Activated T-cell treated with anti-CD3 and anti-CD28 coated beads, Interleukin-2, amount 50 U/mL, for 48 hours (primary cell): ENCODE measurements around the gene ADAM22.

ENCODE experiments used
- DNase-seq, 2 experiments: peaks; one replicate each; pipeline ENCODE4 v3.0.0-alpha.2; 2020

The ADAM22 gene

DNA sequence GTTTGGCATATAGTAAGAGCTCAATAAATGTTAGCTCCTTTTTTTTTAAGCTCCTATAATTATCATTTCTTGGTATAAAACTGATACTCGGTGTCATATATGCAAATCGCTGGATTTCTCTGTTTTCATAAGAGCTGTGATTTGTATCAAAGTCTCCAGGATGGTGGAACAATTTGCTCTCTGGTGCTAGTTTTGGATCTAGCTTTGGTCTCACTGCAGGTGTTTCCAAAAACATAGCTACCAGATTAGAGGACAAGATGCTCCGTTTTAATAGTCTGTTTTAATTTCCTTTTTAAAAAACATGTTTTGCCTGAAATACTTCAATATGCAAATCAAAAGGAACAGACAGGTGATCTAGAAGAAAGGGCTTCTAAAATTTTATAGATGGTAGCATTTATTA, 25.3 kb downstream of the ADAM22 start:
- DNase-seq = no peak

DNA sequence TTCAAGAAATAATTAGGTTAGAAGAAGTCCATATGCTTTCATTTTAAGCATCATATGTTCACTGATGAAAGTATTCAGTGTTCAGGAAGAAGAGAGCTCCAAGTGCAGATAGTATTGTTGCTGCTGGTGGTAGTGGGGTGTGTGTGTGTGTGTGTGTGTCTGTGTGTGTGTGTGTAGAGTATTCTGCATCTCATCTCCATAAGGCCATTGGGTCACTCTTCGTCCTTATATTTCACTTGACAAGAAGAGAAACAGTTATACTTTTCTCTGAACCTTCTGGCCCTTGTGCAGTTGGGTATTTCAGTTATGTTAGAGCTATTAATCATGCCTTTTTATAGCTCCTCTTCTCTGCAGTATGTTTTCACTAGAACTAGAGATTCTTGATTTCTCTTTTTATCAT, 26.2 kb downstream of the ADAM22 start:
- DNase-seq = no peak

DNA sequence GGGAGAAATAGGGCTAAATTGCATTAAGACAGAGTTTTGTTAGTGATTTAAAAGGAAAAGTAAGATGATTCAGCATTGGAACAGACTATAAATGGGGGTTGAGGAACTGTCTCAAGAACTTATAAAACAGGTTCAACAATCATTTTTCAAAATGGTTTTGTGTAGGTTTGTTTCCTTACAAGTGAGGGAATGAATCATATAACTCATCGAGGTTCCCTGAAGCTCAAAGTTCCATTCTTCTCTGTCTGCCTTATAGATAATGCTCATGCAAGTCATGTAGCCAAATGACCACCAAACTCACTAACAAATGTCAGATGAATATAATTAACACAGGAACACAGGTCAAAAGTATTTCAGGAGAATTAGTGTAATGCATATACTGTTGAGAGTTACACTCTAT, 27.7 kb downstream of the ADAM22 start:
- no peak for DNase-seq

DNA sequence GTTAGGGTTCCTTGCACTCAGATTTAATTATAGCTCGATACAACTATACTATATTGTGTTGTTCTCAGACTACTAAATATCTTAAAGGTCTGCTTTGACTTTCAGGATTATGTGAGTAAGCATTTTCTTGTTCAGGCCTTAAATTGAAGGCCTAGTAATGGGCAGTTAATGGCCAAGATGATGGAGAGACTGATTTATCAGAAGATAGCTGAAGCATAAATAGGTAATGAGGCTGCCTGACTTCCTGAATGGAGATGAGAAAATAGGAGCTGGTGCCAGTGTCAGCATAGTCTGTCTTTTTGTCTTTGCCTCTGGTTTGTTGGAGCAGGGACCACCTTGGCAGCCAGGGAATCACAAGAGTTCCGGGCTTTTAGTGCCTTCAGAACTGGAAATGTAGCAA, 32.2 kb downstream of the ADAM22 start:
- no peak for DNase-seq

DNA sequence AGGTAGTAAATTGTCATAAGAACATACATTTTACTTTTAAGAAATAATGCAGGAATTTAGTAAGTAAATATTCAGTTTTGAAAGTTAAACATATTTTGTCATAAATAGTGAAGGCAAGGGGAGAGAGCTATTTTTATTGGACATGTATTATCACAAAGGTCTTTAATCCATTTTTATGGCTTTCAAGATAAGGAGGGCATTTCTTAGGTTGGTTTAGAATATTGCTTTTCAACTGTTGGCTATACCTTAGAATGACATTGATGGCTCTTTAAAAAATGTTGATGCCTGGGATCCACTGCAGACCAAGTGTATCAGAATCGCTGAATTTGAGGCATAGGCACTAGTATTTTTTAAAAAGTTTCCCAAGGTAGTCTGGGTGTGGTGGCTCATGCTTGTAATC, 34.0 kb downstream of the ADAM22 start:
- DNase-seq = no peak

DNA sequence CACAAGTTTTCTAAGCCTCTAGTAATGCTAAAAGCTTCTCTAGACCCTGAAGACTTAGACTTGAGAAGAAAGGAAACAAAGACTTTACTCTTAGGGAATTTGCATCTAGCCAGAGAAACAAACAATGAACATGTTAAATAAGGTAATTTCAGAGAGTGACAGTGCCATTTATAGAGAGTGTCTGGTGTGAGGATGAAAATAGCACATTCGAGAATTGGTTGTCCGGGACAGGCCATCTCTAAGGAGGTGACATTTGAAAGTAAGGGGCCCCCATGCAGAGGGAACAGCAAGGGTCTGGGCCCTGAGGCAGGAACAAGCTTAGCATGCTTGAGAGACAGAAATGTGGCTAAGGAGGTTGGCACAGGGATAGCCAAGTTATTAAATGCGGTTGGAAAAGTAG, 48.1 kb downstream of the ADAM22 start:
- no peak for DNase-seq

DNA sequence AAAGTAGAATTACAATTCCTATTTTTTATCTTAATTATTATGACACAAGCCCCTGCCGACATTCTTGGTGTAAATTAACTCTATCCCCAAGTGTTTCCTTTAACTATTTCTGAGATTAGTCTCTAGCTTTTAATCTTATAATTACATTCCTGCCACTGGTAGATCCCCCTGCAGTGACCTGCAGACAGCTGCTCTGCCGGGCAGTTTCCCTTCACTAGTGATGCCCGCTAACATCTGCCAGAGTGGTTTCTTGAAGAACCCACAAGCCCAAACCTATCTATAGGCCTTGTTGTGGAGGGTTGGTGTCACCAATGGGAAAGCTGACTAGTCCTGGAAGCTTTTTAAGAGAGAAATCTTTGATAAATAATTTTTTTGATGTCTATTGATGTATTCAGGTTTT, 50.0 kb downstream of the ADAM22 start:
- DNase-seq = no peak

DNA sequence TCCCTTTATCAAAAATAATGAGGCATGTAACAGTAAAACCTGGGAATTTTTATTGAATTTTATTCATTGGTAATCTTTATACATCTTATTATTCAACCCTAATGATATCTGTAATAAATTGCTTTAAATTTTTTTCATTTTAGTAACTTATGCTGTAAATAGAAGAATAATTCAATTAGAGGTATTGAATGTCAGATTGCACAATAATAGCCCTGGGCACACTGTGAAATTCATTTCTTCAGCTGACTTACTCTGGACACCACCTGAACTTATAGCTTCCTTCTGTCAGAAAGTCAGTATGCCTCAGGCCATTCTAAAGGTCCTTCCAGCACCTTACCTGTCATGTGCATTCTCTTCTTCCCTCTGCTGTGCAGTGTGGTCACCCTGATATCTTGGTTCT, 59.2 kb downstream of the ADAM22 start:
- no peak for DNase-seq

DNA sequence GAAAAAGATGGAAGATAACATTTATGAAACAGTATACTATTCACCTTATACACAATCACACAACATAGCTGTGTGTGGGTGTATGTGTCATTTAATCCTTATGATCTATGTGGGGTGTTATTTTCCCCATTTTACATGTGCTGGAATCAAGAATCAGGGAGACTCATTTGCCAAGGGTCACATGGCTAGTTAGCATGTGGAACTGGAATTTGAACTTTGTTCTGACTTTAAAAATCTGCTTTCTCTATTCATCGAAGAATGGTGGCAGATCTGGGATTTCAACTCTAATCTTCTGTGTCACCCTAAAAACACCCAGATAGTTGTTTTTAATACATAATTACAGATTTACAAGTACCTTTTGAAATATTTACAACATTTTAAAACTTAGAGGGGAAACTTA, 65.2 kb downstream of the ADAM22 start:
- no peak for DNase-seq

DNA sequence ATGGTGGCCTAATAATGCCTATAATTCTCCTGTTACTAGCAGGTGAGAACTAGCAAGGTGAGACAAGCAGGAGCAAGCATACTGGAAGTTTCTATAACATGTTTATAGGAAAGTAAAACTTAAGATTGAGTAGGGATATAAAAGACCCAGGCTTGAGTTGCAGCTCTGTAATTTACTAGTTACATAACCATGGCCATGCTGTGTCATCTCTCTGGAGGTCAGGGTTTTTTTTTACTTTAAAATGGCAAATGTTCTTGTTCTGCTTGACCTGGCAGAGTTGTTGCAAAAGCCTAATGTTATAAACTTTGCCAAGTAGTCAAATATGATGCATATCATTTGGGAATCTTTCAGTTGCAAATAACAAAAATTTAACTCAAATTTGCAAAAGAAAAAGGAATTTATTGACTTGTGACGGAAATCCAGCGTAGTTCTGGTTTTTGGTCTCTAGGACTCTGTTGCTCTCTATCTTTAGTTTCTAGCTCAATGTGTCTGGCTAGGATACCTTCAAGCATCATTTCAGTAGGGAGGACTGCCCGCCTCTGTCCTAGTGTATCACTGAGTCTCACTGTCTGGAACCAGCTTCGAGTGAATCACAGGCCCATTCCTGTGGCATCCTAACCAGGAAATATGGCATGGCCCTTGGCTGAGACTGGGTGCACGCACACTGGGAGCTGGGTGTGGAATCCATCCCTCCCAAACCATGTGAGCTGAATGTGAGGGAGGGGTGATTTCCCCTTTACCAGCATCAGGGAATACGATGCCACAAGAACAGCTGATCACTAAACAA, 67.9 kb downstream of the ADAM22 start:
- DNase-seq = no peak

DNA sequence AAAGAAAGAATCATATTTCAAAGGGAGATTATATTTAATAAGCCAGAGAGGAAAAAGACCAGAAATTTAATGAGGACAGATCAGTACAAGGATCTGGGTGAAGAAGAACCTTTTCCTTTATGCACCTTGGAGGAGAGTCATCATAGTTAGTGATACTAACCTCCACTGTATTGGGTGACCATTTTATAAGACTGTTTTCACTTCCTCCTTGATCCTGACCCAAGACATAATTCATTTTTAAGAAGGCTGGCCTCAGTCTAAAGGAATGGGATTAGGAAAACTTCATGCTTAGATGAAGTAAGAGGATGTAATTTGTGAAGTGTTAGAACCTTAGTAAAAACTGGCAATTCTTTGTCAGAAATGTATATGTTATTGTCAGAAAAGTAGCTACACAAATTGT, 68.6 kb downstream of the ADAM22 start:
- no peak for DNase-seq

DNA sequence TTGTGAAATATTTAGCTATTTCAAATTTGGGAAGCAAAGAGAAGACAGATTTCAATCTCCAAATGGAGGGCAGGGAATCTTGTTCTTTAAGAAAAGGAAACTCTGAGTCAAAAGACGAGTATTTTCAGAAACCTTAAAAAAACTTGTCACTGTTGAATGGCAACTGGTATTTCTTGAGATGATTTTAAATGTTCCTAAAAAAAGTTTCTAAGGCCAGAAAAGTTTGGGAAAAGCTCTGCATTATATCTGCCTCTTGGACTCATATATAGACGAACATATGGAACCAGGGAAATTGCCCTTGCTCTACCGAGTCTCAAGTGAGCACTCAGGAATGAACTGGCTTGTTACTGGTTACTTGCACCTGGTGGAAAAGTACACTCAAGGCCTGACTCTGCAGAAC, 69.5 kb downstream of the ADAM22 start:
- DNase-seq = no peak

DNA sequence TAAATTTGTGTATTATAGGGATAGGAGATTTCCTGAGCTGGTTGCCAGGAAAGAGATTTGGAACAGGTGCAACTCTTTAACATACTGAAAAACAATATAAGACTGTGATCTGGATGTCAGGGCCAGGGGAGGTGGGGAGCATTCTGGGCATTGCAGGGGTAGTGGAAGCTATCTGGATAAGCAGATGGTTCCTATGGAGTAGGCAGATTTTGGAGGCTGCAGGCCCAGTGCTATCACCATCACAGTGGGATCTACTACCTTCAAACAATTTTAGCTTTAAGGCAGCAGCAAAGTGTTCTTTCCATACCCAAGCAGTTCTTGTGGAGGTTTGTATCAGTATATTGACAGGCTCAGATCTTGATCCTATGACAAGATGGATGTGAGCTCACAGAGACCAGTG, 71.1 kb downstream of the ADAM22 start:
- no peak for DNase-seq

DNA sequence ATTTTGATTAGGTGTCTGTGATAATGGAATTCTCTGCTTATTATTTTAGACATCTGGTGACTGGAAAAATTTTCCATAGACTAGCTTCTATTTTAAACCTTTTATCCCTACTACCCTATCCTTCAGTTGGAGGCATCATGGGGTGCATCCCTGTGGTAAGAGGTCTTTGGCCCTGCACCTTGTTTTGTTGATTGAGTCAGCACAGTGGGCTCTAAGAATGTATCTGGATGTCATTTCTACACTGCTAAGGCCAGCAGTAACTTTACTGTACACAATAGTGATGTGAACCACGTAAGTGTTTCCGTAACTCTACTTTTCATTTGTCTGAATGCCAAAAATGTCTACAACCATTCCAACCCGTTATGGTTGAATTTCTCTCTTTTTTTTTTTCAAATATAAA, 75.6 kb downstream of the ADAM22 start:
- DNase-seq = no peak

DNA sequence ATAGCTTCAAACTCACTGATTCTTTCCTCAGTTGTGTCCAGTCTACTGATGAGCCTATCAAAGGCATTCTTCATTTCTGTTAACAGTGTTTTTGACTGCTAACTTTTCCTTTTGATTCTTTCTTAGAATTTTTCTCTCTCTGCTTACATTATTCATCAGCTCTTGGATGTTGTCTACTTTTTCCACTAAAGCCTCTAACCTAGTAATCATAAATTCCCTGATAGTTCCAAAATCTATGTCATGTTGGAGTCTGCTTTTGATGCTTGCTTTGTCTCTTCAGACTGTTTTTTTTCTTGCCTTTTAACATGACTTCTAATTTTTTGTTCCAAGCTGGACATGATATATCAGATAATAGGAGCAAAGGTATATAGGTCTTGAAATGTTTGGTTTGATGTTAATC, 78.0 kb downstream of the ADAM22 start:
- no peak for DNase-seq

DNA sequence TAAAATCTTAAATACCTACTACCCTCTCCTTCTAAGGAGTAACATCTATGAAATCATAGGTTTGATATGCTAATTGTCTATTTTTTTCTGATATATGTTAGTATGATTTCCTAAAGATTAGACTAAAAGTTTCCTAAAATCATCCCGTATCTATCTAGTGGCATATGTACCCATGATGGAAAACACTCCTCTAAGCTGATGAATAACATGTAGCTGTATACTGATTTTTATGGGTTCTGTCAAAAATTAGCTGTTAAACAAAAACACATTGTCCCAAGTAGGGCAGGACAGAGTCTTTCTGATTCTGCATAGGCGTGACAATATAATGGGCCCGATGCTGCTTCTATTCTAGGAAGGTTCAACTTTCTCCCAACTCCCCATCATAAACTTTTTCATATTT, 79.9 kb downstream of the ADAM22 start:
- no peak for DNase-seq

DNA sequence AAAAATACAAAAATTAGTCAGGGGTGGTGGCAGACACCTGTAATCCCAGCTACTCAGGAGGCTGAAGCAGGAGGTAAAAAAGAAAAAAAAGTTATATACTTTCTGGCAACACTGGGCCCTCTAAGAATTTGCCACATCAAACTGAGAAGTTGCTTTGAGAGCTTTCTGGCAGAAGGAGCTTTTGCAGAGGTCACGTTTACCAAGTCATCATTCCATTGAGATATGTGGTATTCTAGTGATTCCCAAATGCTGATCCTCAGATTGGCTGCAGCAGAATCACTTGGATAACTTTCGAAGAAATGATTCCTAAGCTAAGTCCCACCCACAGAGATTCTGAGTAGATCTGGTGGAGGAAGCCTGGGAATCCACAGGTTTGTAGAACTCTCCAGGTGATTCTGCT, 80.5 kb downstream of the ADAM22 start:
- no peak for DNase-seq

DNA sequence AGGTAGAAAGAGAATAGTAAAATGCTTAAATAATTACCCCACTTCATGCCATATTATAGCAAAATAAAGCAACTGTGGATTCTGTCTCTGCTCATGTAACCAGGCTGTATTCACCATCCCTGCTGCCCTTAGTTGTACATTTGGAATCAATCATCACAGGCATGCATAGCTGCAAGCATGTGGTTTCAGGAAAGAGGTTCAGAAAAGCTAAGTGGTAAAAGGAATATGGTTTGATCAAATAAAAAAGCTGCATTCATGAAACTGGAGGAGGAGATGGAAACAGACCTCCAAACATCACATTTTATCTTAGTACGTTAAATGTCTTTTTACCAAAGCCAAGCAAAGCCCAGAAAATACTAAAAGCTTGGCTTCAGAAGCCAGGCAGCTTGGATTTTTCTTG, 81.3 kb downstream of the ADAM22 start:
- no peak for DNase-seq

DNA sequence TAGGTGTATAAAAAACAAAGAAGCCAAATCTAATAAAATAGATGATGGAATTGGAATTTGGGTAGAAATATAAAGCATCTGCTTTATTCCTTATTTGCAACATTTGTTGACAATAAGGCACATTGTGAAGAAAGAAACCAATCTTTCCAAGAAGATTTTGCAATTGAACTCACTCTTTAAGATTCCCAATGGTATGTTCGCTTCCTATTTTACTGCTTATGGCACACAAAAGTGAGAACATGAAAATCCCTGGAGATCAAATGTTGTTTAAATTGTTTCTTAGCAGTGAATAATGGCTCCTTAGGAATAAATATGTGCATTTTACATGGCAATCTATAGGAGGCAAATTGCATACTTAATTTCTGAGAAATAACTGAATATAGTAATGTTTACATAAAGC, 84.5 kb downstream of the ADAM22 start:
- no peak for DNase-seq

DNA sequence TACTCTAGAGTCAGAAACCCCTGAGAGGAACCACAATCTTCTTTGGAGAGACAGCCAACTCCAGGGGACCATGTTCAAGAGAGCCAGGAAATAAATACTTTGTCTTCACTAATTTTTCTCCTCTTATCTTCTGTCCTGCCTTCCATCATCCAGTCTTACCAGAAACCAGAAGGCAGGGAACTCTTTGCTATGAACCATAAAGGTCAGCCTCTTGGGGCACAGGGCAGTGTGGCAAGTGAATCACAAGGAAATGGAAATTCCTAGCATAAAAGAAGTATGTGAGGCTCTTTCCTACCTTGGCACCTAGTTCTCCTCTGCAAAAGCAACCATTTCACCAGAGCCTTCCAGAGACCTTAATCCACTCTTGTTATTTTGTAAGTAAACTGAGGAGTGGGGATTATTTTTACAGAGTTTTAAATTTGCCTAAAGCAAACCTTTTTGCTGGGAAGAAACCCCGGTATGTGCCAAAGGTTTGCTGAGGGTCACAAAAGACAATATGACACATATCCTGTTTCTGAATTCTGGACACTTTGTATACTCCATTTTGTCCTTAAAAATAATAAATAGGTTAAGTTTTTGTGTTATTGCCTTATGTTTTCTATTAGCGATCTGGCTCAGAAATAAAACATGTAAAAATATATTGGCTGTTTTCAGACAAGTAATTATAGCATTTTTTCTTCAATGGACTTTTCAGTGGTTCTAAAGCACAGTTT, 87.1 kb downstream of the ADAM22 start:
- DNase-seq = no peak

DNA sequence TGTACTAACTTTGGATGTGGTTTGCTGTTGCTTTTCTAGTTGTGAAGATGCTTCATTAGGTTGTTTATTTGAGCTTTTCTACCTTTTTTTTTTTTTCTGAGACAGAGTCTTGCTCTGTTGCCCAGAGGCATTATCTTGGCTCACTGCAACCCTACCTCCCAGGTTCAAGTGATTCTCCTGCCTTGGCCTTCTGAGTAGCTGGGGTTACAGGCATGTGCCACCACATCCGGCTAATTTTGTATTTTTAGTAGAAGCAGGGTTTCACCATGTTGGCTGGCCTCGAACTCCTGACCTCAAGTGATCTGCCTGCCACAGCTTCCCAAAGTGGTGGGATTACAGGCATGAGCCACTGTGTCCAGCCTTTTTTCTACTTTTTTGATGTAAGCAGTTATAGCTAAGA, 93.7 kb downstream of the ADAM22 start:
- no peak for DNase-seq

DNA sequence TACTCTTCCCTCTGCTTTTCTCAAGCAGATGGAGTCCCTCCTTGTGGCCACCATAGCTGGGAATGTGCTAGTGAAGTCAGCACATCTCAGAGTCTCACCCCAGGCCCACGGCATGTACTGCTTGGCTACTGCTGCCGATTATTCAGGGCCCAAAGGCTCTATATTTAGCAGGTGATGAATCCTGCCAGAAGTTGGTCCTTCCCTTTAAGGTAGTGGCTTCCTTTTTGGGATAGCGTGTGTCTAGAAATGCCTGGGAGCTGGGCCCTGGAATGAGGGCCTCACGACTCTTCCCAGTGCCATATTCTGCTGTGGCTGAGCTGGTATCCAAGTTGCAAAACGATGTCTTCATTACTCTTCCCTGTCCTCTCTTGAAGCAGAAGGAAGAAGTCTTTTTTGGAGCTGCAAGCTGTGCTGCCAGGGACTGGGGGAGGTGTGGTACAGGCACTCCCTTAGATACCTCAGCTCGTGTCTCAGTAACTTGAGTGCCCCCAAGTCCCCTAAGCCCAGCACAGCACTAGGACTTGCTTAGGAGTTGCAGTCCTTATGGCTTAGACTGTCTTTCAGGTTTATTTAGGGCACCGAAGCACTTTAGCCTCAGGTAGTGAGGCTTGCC, 100.1 kb downstream of the ADAM22 start:
- no peak for DNase-seq

DNA sequence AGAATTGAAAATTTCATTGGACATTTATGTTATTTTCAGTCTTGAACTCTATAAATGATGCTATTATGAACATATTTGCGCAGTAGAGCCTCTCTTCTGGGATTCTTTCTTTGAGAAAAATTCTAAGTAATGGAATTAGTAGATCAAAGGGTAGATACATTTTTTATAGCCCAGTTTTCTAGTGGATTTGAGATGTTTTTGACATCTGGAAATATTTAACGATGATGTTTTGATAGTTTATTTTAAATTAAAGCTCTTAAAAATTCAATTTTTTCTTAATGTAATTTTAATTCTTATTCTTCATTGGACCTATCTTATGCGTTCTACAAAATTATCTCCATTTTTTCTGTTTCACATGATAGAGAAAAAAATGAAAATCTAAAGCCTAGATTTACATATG, 103.0 kb downstream of the ADAM22 start:
- DNase-seq = no peak

DNA sequence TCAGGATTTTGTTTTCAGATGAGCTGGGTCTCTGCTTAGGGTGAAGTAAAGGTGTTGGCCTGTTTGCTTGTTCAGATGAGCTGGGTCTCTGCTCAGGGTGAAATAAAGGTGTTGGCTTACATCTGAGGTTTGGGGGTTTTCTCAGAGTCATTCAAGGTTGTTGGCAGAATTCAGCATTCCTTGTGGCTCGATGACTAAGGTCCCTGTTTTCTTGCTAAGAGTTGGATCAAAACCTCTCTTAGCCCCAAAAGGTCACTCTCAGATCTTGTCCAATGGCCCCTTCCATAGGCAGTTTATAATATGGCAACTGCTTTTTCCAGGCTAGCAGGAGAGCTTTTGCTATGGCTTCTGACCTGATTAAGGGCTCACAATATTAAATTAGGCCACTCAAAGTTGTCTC, 106.6 kb downstream of the ADAM22 start:
- no peak for DNase-seq
